GM12864 (cell line): Measurements from ENCODE around the gene MYCN.
"Not testable (repeated sequence)": the region's sequence is repeated elsewhere in the genome, so short reads cannot be mapped to it uniquely, and the experiment has no call there.

ENCODE experiments used
- DNase-seq: peaks from one replicate; pipeline ENCODE4 v3.0.0-alpha.2; 2011; ENCODE audit warnings: low read depth
- H3K4me3 ChIP-seq: 2 replicates; pipeline ENCODE4 v1.5.1; 2011; ENCODE audit warnings: mild to moderate bottlenecking, low read depth, low read length, control low read depth
- CTCF ChIP-seq: IDR thresholded peaks from 2 replicates; pipeline ENCODE4 v1.5.1; 2011; ENCODE audit warnings: low read depth, mild to moderate bottlenecking, moderate library complexity, low read length, control low read depth, inconsistent platforms; ENCODE audit errors: missing control alignments

The MYCN gene

DNA sequence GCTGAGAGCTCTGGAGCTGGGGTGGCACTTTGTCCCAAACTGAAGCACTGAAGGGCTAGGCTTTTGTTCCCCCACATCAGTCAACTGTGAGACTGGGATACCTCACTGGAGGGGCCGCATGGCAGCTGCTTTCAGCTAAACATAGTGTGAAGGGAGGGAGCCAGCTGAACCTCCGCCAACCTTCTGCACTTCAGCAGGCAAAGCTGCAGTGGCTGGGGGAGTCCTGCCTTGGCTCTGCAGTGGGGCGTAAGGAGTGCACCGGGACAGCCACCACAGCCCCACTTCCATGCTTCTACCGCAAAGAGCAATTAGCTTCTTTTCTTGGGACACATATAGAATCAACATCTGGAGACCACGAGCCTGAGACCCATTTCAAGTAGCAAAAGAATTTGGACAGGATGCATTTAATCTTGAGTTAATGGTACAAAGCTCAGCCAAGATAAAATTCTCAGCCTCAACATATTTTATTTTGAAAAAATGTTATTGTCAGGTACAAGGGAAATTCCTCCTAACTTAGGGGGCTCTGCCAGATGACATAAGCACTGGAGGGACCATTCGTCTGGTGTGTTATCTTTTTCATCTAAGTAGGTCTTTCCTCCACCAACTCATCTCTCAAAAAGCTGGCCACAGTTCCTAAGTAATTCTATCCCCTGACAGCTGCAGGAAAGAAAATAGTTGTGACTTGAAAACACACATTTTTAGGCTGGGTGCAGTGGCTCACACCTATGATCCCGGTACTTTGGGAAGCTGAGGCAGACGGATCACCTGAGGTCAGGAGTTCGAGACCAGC is 25.6 kb upstream of the MYCN start:
- no peak for TF ChIP-seq CTCF
- H3K4me3 ChIP-seq = no peak overlapping the region
- DNase-seq = no peak

GRCh38 chr2:15915546-15915945 is 24.8 kb upstream of the MYCN start:
- H3K4me3 ChIP-seq, DNase-seq: not testable (repeated sequence)

DNA sequence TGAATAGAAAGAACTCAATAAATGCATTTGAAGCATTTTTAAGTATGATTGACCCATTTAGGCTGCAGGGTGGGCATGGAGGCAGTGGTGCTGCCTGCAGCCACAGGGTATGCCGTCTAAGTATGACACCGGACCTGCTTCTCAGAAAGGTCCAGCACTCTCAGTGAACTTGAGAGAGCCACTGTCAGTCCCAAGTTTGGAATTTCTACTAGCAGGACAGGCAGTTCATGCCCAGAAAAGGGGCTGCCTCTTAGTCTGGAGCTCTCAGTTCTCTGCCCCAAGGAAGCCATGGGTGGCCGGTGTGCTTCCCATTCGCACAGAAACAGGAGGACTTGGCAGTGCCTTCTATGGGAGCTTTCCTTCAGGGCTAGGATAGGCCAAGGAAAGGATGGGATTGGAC is 24.0 kb upstream of the MYCN start:
- H3K4me3 ChIP-seq = no peak overlapping the region
- no peak for DNase-seq
- TF ChIP-seq CTCF = no peak

DNA sequence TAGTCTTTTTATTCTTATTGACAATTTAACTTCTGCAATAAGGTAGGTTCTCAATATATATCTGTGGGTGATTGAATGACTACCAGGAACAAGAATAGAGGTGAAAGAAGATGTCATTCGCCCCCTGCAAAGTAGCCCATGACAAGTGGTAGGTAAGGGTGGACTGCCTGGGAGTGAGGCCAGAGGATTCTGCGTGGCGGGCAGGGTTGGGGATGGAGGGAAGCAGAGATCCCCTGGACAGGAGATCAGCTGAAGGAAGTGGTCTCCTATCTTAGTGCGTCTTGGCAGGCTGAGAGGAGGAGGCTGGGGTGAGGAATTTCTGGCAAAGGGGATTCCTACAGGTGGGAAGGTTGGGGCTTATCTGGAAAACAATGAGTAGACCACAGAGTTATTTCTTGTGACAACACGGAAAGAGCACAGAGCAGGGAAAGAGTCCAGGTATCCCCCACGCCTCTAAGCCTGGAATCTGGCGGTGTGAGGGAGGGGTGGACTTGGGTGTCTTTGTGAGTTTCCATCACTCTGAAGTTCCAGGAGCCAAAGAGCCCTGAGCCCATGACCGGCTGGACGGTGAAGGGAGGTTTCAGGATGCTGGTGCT is 21.5 kb upstream of the MYCN start:
- TF ChIP-seq CTCF = no peak
- DNase-seq = no peak
- no peak overlapping the region for H3K4me3 ChIP-seq

- no peak for TF ChIP-seq CTCF
- no peak overlapping the region for H3K4me3 ChIP-seq
- no peak for DNase-seq
Observed at GRCh38 chr2:15919716-15920434, 20.5 kb upstream of the MYCN start.

GRCh38 chr2:15920696-15921095 is 19.7 kb upstream of the MYCN start:
- TF ChIP-seq CTCF = no peak
- H3K4me3 ChIP-seq = no peak overlapping the region
- no peak for DNase-seq

- no peak for TF ChIP-seq CTCF
- H3K4me3 ChIP-seq = no peak overlapping the region
- no peak for DNase-seq
Observed at GRCh38 chr2:15923597-15923996, 16.8 kb upstream of the MYCN start.
